ENCODE data around the gene CKS2. TPM values are rescaled to one million over a fixed set of nuclear protein-coding genes. Genes with fewer than 3 reads are reported as not detected.

Gene CKS2
- total RNA-seq, 2 experiments from 2014 or later, result 221 to 230 TPM

- H3K27ac Mint-ChIP-seq, result no peak overlapping the region
- no peak for ATAC-seq
- DNase-seq, result no peak
- H3K9me3 Mint-ChIP-seq, result no peaks in the 10 kb centered on the region
- H3K4me3 Mint-ChIP-seq, result no peak overlapping the region
- H3K4me1 Mint-ChIP-seq (ENCODE audit: low read depth), result peaks cover 29% of the 10 kb centered on the region
- intact Hi-C loops (cut with micrococcal nuclease), result no loop called here
- ChIA-PET CTCF (no interaction called here), POLR2A (no interaction called here)
- H3K27me3 Mint-ChIP-seq, result no peaks in the 10 kb centered on the region
- peaks cover 65% of the 10 kb centered on the region for H3K36me3 Mint-ChIP-seq (ENCODE audit: low read depth)
- no peak for TF ChIP-seq CTCF (IDR thresholded peaks at IDR 0.05)
These were observed 43.5 kb downstream of the CKS2 start for GRCh38 chr9:89354471-89354870.

GRCh38 chr9:89356782-89357181 is 45.8 kb downstream of the CKS2 start:
- Mint-ChIP-seq H3K27me3 (no peaks in the 10 kb centered on the region), H3K4me3 (no peak overlapping the region), H3K27ac (peak overlapping the region; percentile 30), H3K36me3 (ENCODE audit: low read depth) (peaks cover 62% of the 10 kb centered on the region), H3K9me3 (no peaks in the 10 kb centered on the region), H3K4me1 (ENCODE audit: low read depth) (peaks cover 21% of the 10 kb centered on the region)
- intact Hi-C loops (cut with micrococcal nuclease), result no loop called here
- POLR2A ChIA-PET, result interaction anchor here (0.6 to 2.3 kb wide), 3 partner anchors 9 to 183 kb away, joined by 3 to 16 read pairs (median 3); no protein-coding TSS in a partner anchor
- no peak for TF ChIP-seq CTCF (IDR thresholded peaks at IDR 0.05)
- CTCF ChIA-PET, result interaction anchor here (1.2 kb wide), 1 partner anchor 10 kb away, joined by 3 read pairs; no protein-coding TSS in a partner anchor
- DNase-seq (no peak), ATAC-seq (no peak)

GRCh38 chr9:89357331-89358197 is 46.6 kb downstream of the CKS2 start:
- Mint-ChIP-seq H3K4me3 (no peak overlapping the region), H3K27ac (peak overlapping the region; percentile 72)
- CTCF ChIA-PET, result interaction anchor here (1.0 to 1.7 kb wide), 3 partner anchors 8 to 10 kb away, joined by 3 to 5 read pairs (median 3); no protein-coding TSS in a partner anchor

DNA sequence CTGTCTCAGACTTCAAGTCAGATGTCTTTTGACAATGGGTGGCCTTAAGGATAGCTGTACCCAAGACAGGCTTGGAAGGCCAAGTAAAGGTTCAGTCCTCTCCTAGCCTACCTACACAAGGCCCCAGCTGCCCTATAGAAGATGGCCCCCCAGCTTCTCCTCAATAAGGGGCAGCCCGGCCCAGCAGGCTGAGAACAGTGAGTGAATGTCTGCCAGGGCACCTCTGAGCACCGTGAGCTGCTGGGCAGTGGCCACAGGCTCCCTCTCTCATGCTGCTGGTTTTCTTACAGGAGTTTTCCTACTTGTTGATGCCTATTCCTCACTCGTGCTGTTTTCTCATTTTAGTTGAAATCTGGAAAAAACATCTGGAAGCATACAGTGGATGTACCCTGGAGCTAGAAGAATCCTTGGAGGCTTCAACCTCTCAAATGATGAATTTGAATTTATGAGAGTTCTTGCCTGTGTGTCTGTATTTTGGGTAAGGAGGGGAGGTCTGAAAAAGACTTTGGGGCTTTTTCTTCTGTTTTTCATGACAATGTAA is 47.5 kb downstream of the CKS2 start:
- Mint-ChIP-seq H3K36me3 (ENCODE audit: low read depth) (peaks cover 53% of the 10 kb centered on the region), H3K9me3 (no peaks in the 10 kb centered on the region), H3K27me3 (no peaks in the 10 kb centered on the region), H3K27ac (peak overlapping the region; percentile 72), H3K4me3 (no peak overlapping the region), H3K4me1 (ENCODE audit: low read depth) (peaks cover 12% of the 10 kb centered on the region)
- ChIA-PET CTCF (interaction anchor here (1.0 to 1.7 kb wide), 2 partner anchors 9 to 11 kb away, joined by 3 to 5 read pairs; no protein-coding TSS in a partner anchor), POLR2A (interaction anchor here (0.9 to 2.6 kb wide), 5 partner anchors 8 to 36 kb away, joined by 3 to 16 read pairs (median 5); no protein-coding TSS in a partner anchor)
- TF ChIP-seq CTCF (IDR thresholded peaks at IDR 0.05), result no peak
- DNase-seq (no peak), ATAC-seq (no peak)
- intact Hi-C loops (cut with micrococcal nuclease), result no loop called here

More at GRCh38 chr9:89357331-89358197, 46.6 kb downstream of the CKS2 start:
- Mint-ChIP-seq H3K9me3 (no peaks in the 10 kb centered on the region), H3K4me1 (ENCODE audit: low read depth) (peaks cover 13% of the 10 kb centered on the region), H3K36me3 (ENCODE audit: low read depth) (peaks cover 57% of the 10 kb centered on the region), H3K27me3 (no peaks in the 10 kb centered on the region)
- DNase-seq (no peak), ATAC-seq (peak; percentile 34)
- TF ChIP-seq CTCF (IDR thresholded peaks at IDR 0.05), result no peak
- intact Hi-C loops (cut with micrococcal nuclease), result no loop called here
- POLR2A ChIA-PET, result interaction anchor here (0.6 to 2.6 kb wide), 7 partner anchors 9 to 182 kb away, joined by 3 to 16 read pairs (median 3); no protein-coding TSS in a partner anchor
